ENCODE data around the gene PRSS8. TPM values are rescaled to one million over a fixed set of nuclear protein-coding genes. Genes with fewer than 3 reads are reported as not detected.

Gene PRSS8
- total RNA-seq, 1 experiment from 2014 or later: 42.6 TPM

- ChIA-PET POLR2A (interaction anchor here (0.9 to 9.9 kb wide), 6 partner anchors 9 to 158 kb away, joined by 3 to 84 read pairs (median 6); partner anchors contain the start of genes FUS, HSD3B7 and KAT8), RAD21 (ENCODE audit: low non-redundant PET in 1 of 2, low total read pairs in 2 of 2, uncharacterized antibody in 2 of 2, unreplicated experiment in 2 of 2) (interaction anchor here (1.3 to 1.8 kb wide), 6 partner anchors 26 to 240 kb away, joined by 4 to 10 read pairs (median 4); partner anchors contain the start of genes HSD3B7 (in 2 of the 2), KAT8 (in 1 of the 2), ZNF646 (in 1 of the 2) and ZNF668 (in 1 of the 2)), CTCF (interaction anchor here (0.8 to 2.2 kb wide), 17 partner anchors 9 to 730 kb away, joined by 3 to 30 read pairs (median 5); partner anchors contain the start of genes ARMC5, HSD3B7, KAT8 and ZNF267)
- no TSS peak for BruUV-seq (replicated peaks)
- H3K4me2 ChIP-seq (ENCODE audit: low read length): peak overlapping the region; percentile 80
- H3K27ac ChIP-seq (ENCODE audit: low read depth, low read length): peak overlapping the region; percentile 72; the same call in 1 of the 2 replicates
- no peaks in the 10 kb centered on the region for H3K9me2 ChIP-seq (ENCODE audit: insufficient read depth)
- no peak overlapping the region for H2AFZ ChIP-seq (ENCODE audit: low read depth, low read length, poor library complexity, severe bottlenecking)
- no peaks in the 10 kb centered on the region for H4K20me1 ChIP-seq (ENCODE audit: insufficient read depth)
- no peaks in the 10 kb centered on the region for H3K27me3 ChIP-seq (ENCODE audit: insufficient read depth, low read length)
- ATAC-seq: no peak
- no peaks in the 10 kb centered on the region for H3K9me3 ChIP-seq (ENCODE audit: control insufficient read depth in 1 of 2, insufficient read depth in 1 of 2, low read depth in 1 of 2, low read length in 2 of 2)
- TF ChIP-seq EGR1 (IDR thresholded peaks at IDR 0.05; ENCODE audit: low read depth): no peak
- TF ChIP-seq RAD21 (IDR thresholded peaks at IDR 0.05; ENCODE audit: low read depth): no peak
- no peak for TF ChIP-seq SIN3A (IDR thresholded peaks at IDR 0.05; ENCODE audit: low read depth)
- no peak for TF ChIP-seq ELF1 (IDR thresholded peaks at IDR 0.05; ENCODE audit: borderline replicate concordance, low read depth)
- no peak for TF ChIP-seq REST (IDR thresholded peaks at IDR 0.05; ENCODE audit: low read depth)
- TF ChIP-seq JUND (IDR thresholded peaks at IDR 0.05): no peak
- no peak for TF ChIP-seq FOSL1 (IDR thresholded peaks at IDR 0.05; ENCODE audit: low read depth)
- TF ChIP-seq POLR2AphosphoS5 (IDR thresholded peaks at IDR 0.05; ENCODE audit: low read depth, low read length): no peak
- TF ChIP-seq ATF3 (IDR thresholded peaks at IDR 0.05): no peak
- peak overlapping the region; percentile 61; the same call in 1 of the 2 replicates for H3K9ac ChIP-seq (ENCODE audit: low read length)
- H3K4me1 ChIP-seq (ENCODE audit: control insufficient read depth in 1 of 2, insufficient read depth in 2 of 2, low read length in 2 of 2): peaks cover 33 to 55% of the 10 kb centered on the region in 2 experiments
- intact Hi-C loops (cut with micrococcal nuclease): no loop called here
- DNase-seq (ENCODE audit: low read depth, low spot score): no peak
- H3K4me3 ChIP-seq (replicated peaks in 1 of 2; ENCODE audit: low read depth in 1 of 2, low read length in 2 of 2): no peak overlapping the region
- H3K36me3 ChIP-seq (ENCODE audit: control insufficient read depth in 1 of 2, insufficient read depth in 2 of 2, low read length in 2 of 2): no peaks in the 10 kb centered on the region
- H3K79me2 ChIP-seq (ENCODE audit: insufficient read depth, low read length): no peaks in the 10 kb centered on the region
Measured at GRCh38 chr16:31143011-31143693, 7.6 kb upstream of the PRSS8 start.

Data from HCT116 (cell line).